Mesenchymal stem cell (in vitro differentiated cells and primary cell): ENCODE measurements around the gene EVI5L.

ENCODE experiments used
- DNase-seq: peaks from one replicate; pipeline ENCODE4 v3.0.0-alpha.2; 2013
- H2AFZ ChIP-seq: one replicate; pipeline ENCODE4 v1.6.1; 2013; ENCODE audit warnings: low read depth, mild to moderate bottlenecking, control low read depth, inconsistent platforms, low read length, moderate library complexity
- H2AK5ac ChIP-seq: 2 replicates; pipeline ENCODE4 v1.6.1; 2013; ENCODE audit warnings: low read length, moderate library complexity, mild to moderate bottlenecking, inconsistent platforms; ENCODE audit not compliant: severe bottlenecking
- H2BK120ac ChIP-seq: one replicate; pipeline ENCODE4 v1.6.1; 2013; ENCODE audit warnings: low read depth, mild to moderate bottlenecking, inconsistent platforms, low read length, moderate library complexity
- H2BK12ac ChIP-seq, 2 experiments: one replicate each; pipeline ENCODE4 v1.6.1; 2013; ENCODE audit warnings: inconsistent platforms in 2 of 2, low read length in 2 of 2, mild to moderate bottlenecking in 2 of 2, moderate library complexity in 2 of 2, control low read depth in 1 of 2
- H2BK15ac ChIP-seq: one replicate; pipeline ENCODE4 v1.6.1; 2013; ENCODE audit warnings: mild to moderate bottlenecking, low read depth, inconsistent platforms; ENCODE audit not compliant: poor library complexity, severe bottlenecking
- H2BK5ac ChIP-seq: 2 replicates; pipeline ENCODE4 v1.6.1; 2013; ENCODE audit warnings: low read depth, mild to moderate bottlenecking, low read length, control low read depth, inconsistent platforms; ENCODE audit not compliant: poor library complexity, severe bottlenecking
- H3K14ac ChIP-seq, 2 experiments: one replicate each; pipeline ENCODE4 v1.6.1; 2013; ENCODE audit warnings: inconsistent platforms in 2 of 2, low read length in 2 of 2, control low read depth in 1 of 2, mild to moderate bottlenecking in 1 of 2, moderate library complexity in 1 of 2
- H3K18ac ChIP-seq, 2 experiments: one replicate each; pipeline ENCODE4 v1.6.1; 2013; ENCODE audit warnings: inconsistent platforms in 2 of 2, low read length in 2 of 2, control low read depth in 1 of 2, low read depth in 1 of 2, mild to moderate bottlenecking in 1 of 2
- H3K23ac ChIP-seq, 2 experiments: one replicate each; pipeline ENCODE4 v1.6.1; 2013; ENCODE audit warnings: inconsistent platforms in 2 of 2, low read length in 2 of 2, mild to moderate bottlenecking in 2 of 2, moderate library complexity in 2 of 2, control low read depth in 1 of 2
- H3K27ac ChIP-seq: 2 replicates; pipeline ENCODE4 v1.5.1; 2013; ENCODE audit warnings: mild to moderate bottlenecking, moderate library complexity, low read length, control low read depth, inconsistent platforms; ENCODE audit not compliant: poor library complexity, severe bottlenecking
- H3K27me3 ChIP-seq, 2 experiments: 2 replicates each; pipeline versions ENCODE4 v1.6.1 to v1.7.0; 2013; ENCODE audit warnings: low read length in 2 of 2, mild to moderate bottlenecking in 2 of 2, moderate library complexity in 2 of 2, control low read depth in 1 of 2, inconsistent platforms in 1 of 2; ENCODE audit not compliant: control insufficient read depth in 1 of 2, insufficient read depth in 1 of 2
- H3K36me3 ChIP-seq, 2 experiments: 2 replicates each; pipeline versions ENCODE4 v1.6.1 to v1.7.0; 2013; ENCODE audit warnings: low read length in 2 of 2, control low read depth in 1 of 2, inconsistent platforms in 1 of 2, low read depth in 1 of 2, mild to moderate bottlenecking in 1 of 2; ENCODE audit not compliant: insufficient read depth in 2 of 2, control insufficient read depth in 1 of 2
- H3K4ac ChIP-seq, 2 experiments: one replicate each; pipeline ENCODE4 v1.6.1; 2013; ENCODE audit warnings: inconsistent platforms in 2 of 2, low read length in 2 of 2, mild to moderate bottlenecking in 2 of 2, moderate library complexity in 2 of 2, control low read depth in 1 of 2, low read depth in 1 of 2
- H3K4me1 ChIP-seq: 2 replicates; pipeline ENCODE4 v1.6.1; 2013; ENCODE audit warnings: low read depth, low read length, control low read depth; ENCODE audit not compliant: control insufficient read depth, insufficient read depth
- H3K4me2 ChIP-seq: 2 replicates; pipeline ENCODE4 v1.6.1; 2013; ENCODE audit warnings: low read length, mild to moderate bottlenecking, inconsistent platforms; ENCODE audit not compliant: poor library complexity, severe bottlenecking
- H3K4me3 ChIP-seq, 2 experiments: 2 replicates each; pipeline versions ENCODE4 v1.5.1 to v1.7.0; 2013; ENCODE audit warnings: low read length in 2 of 2, mild to moderate bottlenecking in 2 of 2, control low read depth in 1 of 2, low read depth in 1 of 2; ENCODE audit not compliant: insufficient read depth in 1 of 2
- H3K79me1 ChIP-seq: replicated peaks from 2 replicates; pipeline ENCODE4 v1.6.1; 2013; ENCODE audit warnings: mild to moderate bottlenecking, control low read depth, low read length, inconsistent platforms; ENCODE audit not compliant: poor library complexity, severe bottlenecking
- H3K9ac ChIP-seq: 2 replicates; pipeline ENCODE4 v1.7.0; 2013; ENCODE audit warnings: mild to moderate bottlenecking, low read length, moderate library complexity
- H3K9me3 ChIP-seq: 2 replicates; pipeline ENCODE4 v1.7.0; 2013; ENCODE audit warnings: mild to moderate bottlenecking, low read length; ENCODE audit not compliant: control insufficient read depth
- H4K8ac ChIP-seq: one replicate; pipeline ENCODE4 v1.6.1; 2013; ENCODE audit warnings: inconsistent platforms, mild to moderate bottlenecking, low read length, moderate library complexity
- H4K91ac ChIP-seq: one replicate; pipeline ENCODE4 v1.6.1; 2013; ENCODE audit warnings: mild to moderate bottlenecking, low read length, inconsistent platforms
- WGBS: methylation state at CpG from one replicate; pipeline ENCODE4 v1.1.7; 2013; ENCODE audit warnings: mixed read lengths; 5-methylcytosine and 5-hydroxymethylcytosine counted together

The EVI5L gene

DNA sequence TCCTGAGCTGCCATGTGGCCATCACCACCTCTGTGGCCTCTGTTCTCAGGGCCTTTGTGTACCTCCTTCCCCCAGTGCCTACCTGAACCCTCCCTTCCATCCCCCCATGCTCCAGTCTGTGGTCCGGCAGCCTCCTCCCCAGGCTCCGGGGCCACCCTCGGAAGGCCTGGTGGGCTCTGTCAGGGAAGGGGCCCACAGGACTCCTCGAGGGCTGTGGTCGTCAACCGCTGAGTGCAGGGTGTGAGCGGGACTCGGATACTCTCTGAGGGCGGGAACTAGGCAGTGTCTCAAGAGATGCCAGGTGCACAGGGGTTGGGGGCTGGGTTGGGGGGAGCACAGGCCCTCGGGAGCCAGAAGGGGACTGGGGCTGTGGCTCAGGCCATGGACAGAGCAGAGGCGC lies 77.5 kb downstream of the EVI5L start:
- H3K23ac ChIP-seq: no peak overlapping the region
- H3K27me3 ChIP-seq: no peaks in the 10 kb centered on the region
- H3K4ac ChIP-seq: no peak overlapping the region
- peaks cover 51% of the 10 kb centered on the region for H3K79me1 ChIP-seq
- H3K9ac ChIP-seq: no peak overlapping the region
- no peak overlapping the region for H3K4me2 ChIP-seq
- 96% methylated on average over 11 of the region's 11 CpGs for WGBS
- H3K9me3 ChIP-seq: no peaks in the 10 kb centered on the region
- no peak overlapping the region for H2AFZ ChIP-seq
- no peak overlapping the region for H2BK12ac ChIP-seq
- no peak overlapping the region for H2BK15ac ChIP-seq
- no peak overlapping the region for H2BK5ac ChIP-seq
- no peak overlapping the region for H3K18ac ChIP-seq
- no peak for DNase-seq
- H3K36me3 ChIP-seq: peaks cover 32 to 68% of the 10 kb centered on the region in 2 experiments
- H3K4me3 ChIP-seq: peak overlapping the region in 1 of 2 experiments; percentile 15
- no peak overlapping the region for H4K91ac ChIP-seq
- H2BK120ac ChIP-seq: no peak overlapping the region
- no peak overlapping the region for H3K14ac ChIP-seq
- peak overlapping the region; percentile 43 for H4K8ac ChIP-seq
- H3K4me1 ChIP-seq: peaks cover 41% of the 10 kb centered on the region
- H3K27ac ChIP-seq: no peak overlapping the region
- no peak overlapping the region for H2AK5ac ChIP-seq

DNA sequence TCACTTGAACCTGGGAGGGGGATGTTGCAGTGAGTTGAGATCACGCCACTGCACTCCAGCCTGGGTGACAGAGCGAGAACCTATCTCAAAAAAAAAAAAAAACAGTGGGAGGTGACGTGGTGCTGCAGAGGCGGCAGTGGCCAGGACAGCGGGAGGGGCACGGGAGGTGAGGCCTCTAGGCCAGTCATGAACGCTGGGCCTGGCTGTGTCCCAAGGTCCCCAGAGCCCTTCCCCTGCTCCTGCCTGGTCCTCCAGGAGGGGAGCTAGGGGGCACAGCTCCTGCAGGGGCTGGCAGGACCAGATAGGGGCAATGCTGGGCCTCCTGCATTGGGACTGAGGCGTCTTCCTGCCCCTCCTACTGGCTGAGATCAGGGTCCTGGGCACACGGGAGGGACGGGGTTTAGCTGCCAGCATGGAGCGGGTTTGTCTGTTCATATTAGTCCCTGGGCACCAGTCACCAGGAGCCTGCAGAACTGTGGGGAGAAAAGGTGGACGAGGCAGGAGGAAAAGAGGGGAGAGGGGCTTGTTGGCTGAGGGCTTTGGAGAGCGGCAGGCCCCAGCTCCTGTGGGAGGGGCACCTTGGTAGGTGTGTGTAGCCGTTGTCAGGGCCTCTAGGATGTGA lies 78.2 kb downstream of the EVI5L start:
- DNase-seq: no peak
- 88% methylated on average over 14 of the region's 14 CpGs for WGBS
- H2BK5ac ChIP-seq: no peak overlapping the region
- no peak overlapping the region for H3K14ac ChIP-seq
- peaks cover 34% of the 10 kb centered on the region for H3K4me1 ChIP-seq
- no peak overlapping the region for H3K4me2 ChIP-seq
- H3K18ac ChIP-seq: no peak overlapping the region
- H4K91ac ChIP-seq: no peak overlapping the region
- no peaks in the 10 kb centered on the region for H3K27me3 ChIP-seq
- H3K36me3 ChIP-seq: peaks cover 36 to 75% of the 10 kb centered on the region in 2 experiments
- H3K4me3 ChIP-seq: no peak overlapping the region
- no peak overlapping the region for H3K27ac ChIP-seq
- no peak overlapping the region for H2BK120ac ChIP-seq
- H2AK5ac ChIP-seq: no peak overlapping the region
- H2BK15ac ChIP-seq: no peak overlapping the region
- H2BK12ac ChIP-seq: no peak overlapping the region
- no peak overlapping the region for H3K23ac ChIP-seq
- H3K79me1 ChIP-seq: peaks cover 46% of the 10 kb centered on the region
- no peak overlapping the region for H3K9ac ChIP-seq
- H4K8ac ChIP-seq: peak overlapping the region; percentile 12
- H3K4ac ChIP-seq: no peak overlapping the region
- no peaks in the 10 kb centered on the region for H3K9me3 ChIP-seq
- no peak overlapping the region for H2AFZ ChIP-seq

DNA sequence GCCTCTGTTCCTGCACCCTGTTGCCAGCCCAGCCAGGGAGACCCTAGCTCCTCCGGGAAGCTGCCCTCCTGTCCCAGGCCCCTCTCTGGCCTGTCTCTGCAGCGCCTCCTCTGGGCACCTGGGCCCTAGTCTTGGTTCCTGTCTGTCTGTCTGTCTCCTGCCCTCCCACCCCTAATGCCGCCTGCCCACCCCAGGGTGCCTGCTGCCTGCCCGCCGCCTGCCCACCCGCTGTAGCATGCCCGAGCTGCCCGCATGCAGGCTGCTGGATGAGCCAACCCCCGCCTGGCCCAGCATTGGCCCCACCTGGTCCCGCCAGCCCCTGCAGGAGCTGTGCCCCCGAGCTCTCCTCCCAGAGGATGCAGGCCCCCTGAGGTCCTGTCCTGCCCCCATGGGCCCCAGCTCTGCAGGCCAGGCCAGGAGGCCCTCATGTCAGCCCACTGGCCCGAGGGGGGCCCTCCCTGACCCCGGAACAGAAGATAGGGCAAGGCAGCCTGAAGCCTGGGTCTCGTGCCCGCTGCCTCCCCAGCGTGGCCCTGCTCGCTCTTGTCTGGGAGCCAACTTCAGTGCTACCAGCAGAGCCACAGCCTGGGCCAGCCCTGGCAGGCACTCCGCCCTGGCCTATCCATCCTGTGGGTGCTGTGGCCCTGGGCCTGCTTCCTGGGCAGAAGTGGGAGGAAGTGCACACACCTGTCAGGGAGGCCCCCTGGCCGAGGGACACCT lies 78.9 kb downstream of the EVI5L start:
- no peak overlapping the region for H2BK12ac ChIP-seq
- peaks cover 38 to 81% of the 10 kb centered on the region in 2 experiments for H3K36me3 ChIP-seq
- H2AK5ac ChIP-seq: no peak overlapping the region
- H2BK15ac ChIP-seq: no peak overlapping the region
- H3K27me3 ChIP-seq: no peaks in the 10 kb centered on the region
- H3K4me2 ChIP-seq: no peak overlapping the region
- 94% methylated on average over 19 of the region's 19 CpGs for WGBS
- H3K18ac ChIP-seq: no peak overlapping the region
- no peak overlapping the region for H3K23ac ChIP-seq
- H2BK120ac ChIP-seq: no peak overlapping the region
- H3K14ac ChIP-seq: no peak overlapping the region
- no peak overlapping the region for H3K4me3 ChIP-seq
- no peak overlapping the region for H2AFZ ChIP-seq
- peaks cover 34% of the 10 kb centered on the region for H3K4me1 ChIP-seq
- no peak for DNase-seq
- H4K8ac ChIP-seq: peak overlapping the region; percentile 12
- H3K79me1 ChIP-seq: peaks cover 46% of the 10 kb centered on the region
- H3K27ac ChIP-seq: no peak overlapping the region
- no peak overlapping the region for H3K9ac ChIP-seq
- H4K91ac ChIP-seq: peak overlapping the region; percentile 48
- no peak overlapping the region for H3K4ac ChIP-seq
- H3K9me3 ChIP-seq: no peaks in the 10 kb centered on the region
- no peak overlapping the region for H2BK5ac ChIP-seq

DNA sequence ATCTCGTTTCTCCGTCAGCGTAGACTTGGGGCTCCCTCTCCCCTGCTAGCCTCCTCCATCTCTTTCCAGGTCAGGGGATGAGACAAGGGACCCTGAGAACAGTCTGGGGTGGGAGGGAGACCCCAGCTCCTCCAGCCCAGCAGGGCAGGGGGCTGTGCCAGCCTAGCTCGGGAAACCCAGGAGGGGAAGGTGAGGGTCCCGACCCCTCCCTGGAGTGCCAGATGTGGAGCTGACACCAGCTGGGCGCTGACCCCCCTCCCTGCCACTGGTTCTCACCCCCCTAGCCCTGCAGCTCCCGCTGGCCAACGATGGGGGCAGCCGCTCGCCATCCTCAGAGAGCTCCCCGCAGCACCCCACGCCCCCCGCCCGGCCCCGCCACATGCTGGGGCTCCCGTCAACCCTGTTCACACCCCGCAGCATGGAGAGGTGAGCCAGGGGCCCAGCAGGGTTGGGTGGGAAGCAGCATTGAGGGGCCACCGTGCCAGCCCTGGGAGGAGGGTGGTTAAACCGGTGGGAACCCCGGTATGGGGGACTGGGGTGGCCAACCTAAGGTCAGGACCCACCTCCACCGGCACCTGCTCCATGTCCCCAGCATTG lies 79.6 kb downstream of the EVI5L start:
- no peak overlapping the region for H3K14ac ChIP-seq
- H3K36me3 ChIP-seq: peaks cover 38 to 84% of the 10 kb centered on the region in 2 experiments
- no peak overlapping the region for H2BK12ac ChIP-seq
- no peak overlapping the region for H3K27ac ChIP-seq
- no peak overlapping the region for H2BK120ac ChIP-seq
- H3K23ac ChIP-seq: no peak overlapping the region
- no peak overlapping the region for H2BK15ac ChIP-seq
- no peak overlapping the region for H3K9ac ChIP-seq
- no peak for DNase-seq
- H4K8ac ChIP-seq: no peak overlapping the region
- H3K18ac ChIP-seq: no peak overlapping the region
- peaks cover 31% of the 10 kb centered on the region for H3K4me1 ChIP-seq
- no peak overlapping the region for H2AK5ac ChIP-seq
- H3K79me1 ChIP-seq: peaks cover 43% of the 10 kb centered on the region
- no peak overlapping the region for H4K91ac ChIP-seq
- H3K27me3 ChIP-seq: peaks cover under 1 to 2% of the 10 kb centered on the region in 2 experiments
- H2BK5ac ChIP-seq: no peak overlapping the region
- WGBS: 94% methylated on average over 15 of the region's 21 CpGs
- H3K4me3 ChIP-seq: no peak overlapping the region
- no peak overlapping the region for H2AFZ ChIP-seq
- H3K4ac ChIP-seq: no peak overlapping the region
- no peaks in the 10 kb centered on the region for H3K9me3 ChIP-seq
- no peak overlapping the region for H3K4me2 ChIP-seq
